HepG2 (cell line): ENCODE data around the gene OGFR. TPM values are rescaled to one million over a fixed set of nuclear protein-coding genes. Genes with fewer than 3 reads are reported as not detected.

Experiments used
- BCL6 ChIP-seq: IDR thresholded peaks from 2 replicates; pipeline ENCODE4 v1.6.1; 2016; ENCODE audit warnings: missing genetic modification reagents, missing compliant biosample characterization
- HOXA3 ChIP-seq: sonication (generic); formaldehyde crosslinking; IDR thresholded peaks from 2 replicates; pipeline ENCODE4 v1.5.0; 2020; ENCODE audit warnings: missing genetic modification reagents
- POLR2G ChIP-seq: fragments of 200-400 bp; formaldehyde crosslinking; IDR thresholded peaks from 2 replicates; pipeline ENCODE4 v1.6.1; 2018; ENCODE audit warnings: mild to moderate bottlenecking, low read depth, low read length, moderate library complexity
- REL ChIP-seq: sonication (generic); formaldehyde crosslinking; conservative IDR thresholded peaks from 2 replicates; pipeline ENCODE4 v1.8.0; 2022; ENCODE audit warnings: mild to moderate bottlenecking, missing genetic modification reagents, moderate library complexity
- SMAD1 ChIP-seq: sonication (generic); formaldehyde crosslinking; IDR thresholded peaks from 2 replicates; pipeline ENCODE4 v1.4.0; 2020; ENCODE audit warnings: missing genetic modification reagents, low read depth, mild to moderate bottlenecking, borderline replicate concordance
- ZFP37 ChIP-seq: sonication (generic); formaldehyde crosslinking; IDR thresholded peaks from 2 replicates; pipeline ENCODE4 v1.4.0; 2020; ENCODE audit warnings: missing genetic modification reagents, borderline replicate concordance
- ZFP41 ChIP-seq: sonication (generic); formaldehyde crosslinking; IDR thresholded peaks from 2 replicates; pipeline ENCODE4 v1.4.0; 2020; ENCODE audit warnings: mild to moderate bottlenecking, missing genetic modification reagents, borderline replicate concordance
- ZFP62 ChIP-seq: sonication (generic); formaldehyde crosslinking; IDR thresholded peaks from 2 replicates; pipeline ENCODE4 v1.4.0; 2020; ENCODE audit warnings: missing genetic modification reagents
- ZNF326 ChIP-seq: sonication (generic); formaldehyde crosslinking; IDR thresholded peaks from 2 replicates; pipeline ENCODE4 v1.4.0; 2020; ENCODE audit warnings: missing genetic modification reagents, borderline replicate concordance
- ZNF33A ChIP-seq: sonication (generic); formaldehyde crosslinking; IDR thresholded peaks from 2 replicates; pipeline ENCODE4 v1.5.1; 2020; ENCODE audit warnings: missing genetic modification reagents, mild to moderate bottlenecking, moderate library complexity, borderline replicate concordance
- ZNF33B ChIP-seq: sonication (generic); formaldehyde crosslinking; IDR thresholded peaks from 2 replicates; pipeline ENCODE4 v1.5.1; 2020; ENCODE audit warnings: mild to moderate bottlenecking, missing genetic modification reagents
- ZNF567 ChIP-seq: sonication (generic); formaldehyde crosslinking; IDR thresholded peaks from 2 replicates; pipeline ENCODE4 v1.8.1; 2023; ENCODE audit warnings: mild to moderate bottlenecking, missing genetic modification reagents, borderline replicate concordance
- ZNF570 ChIP-seq: sonication (generic); formaldehyde crosslinking; IDR thresholded peaks from 2 replicates; pipeline ENCODE4 v1.4.0; 2020; ENCODE audit warnings: mild to moderate bottlenecking, missing genetic modification reagents, borderline replicate concordance
- ZNF816 ChIP-seq: sonication (generic); formaldehyde crosslinking; IDR thresholded peaks from 2 replicates; pipeline ENCODE4 v1.8.0; 2022; ENCODE audit warnings: missing genetic modification reagents, mild to moderate bottlenecking, borderline replicate concordance
- polyA plus RNA-seq, 8 experiments: library from polyadenylated mRNA; depleted of rRNA in 3 of 8; stranded (reverse) in 7 of 8; unstranded in 1 of 8; fragments of >200 nt; fragmentation: Illumina TruSeq in 4 of 8; extraction: Trizol in 4 of 8; gene quantifications; 2 replicates each; pipeline versions ENCODE4 v1.2.1 to v1.2.3, GENCODE V29; 2011 to 2016; ENCODE audit warnings: low read depth in 4 of 8, missing spikeins in 1 of 8, mixed read lengths in 1 of 8; ENCODE audit not compliant: insufficient read depth in 1 of 8
- total RNA-seq, 5 experiments: library from RNA; depleted of rRNA; stranded (reverse); fragments of >200 nt; fragmentation: Illumina TruSeq; extraction: Trizol; gene quantifications; 2 replicates each; pipeline ENCODE4 v1.2.3, GENCODE V29; 2016; ENCODE audit warnings: low read depth in 1 of 5
- TF ChIP-seq, protein P1 (sequence below): sonication (generic); formaldehyde crosslinking; IDR thresholded peaks from 2 replicates; pipeline ENCODE4 v1.8.1; 2023; ENCODE audit warnings: missing genetic modification reagents, mild to moderate bottlenecking, borderline replicate concordance
- TF ChIP-seq, protein P2 (sequence below): sonication (generic); formaldehyde crosslinking; IDR thresholded peaks from 2 replicates; pipeline ENCODE4 v1.5.0; 2020; ENCODE audit warnings: missing genetic modification reagents
- TF ChIP-seq, protein P3 (sequence below), 2 experiments: sonication (generic) in 1 of 2; formaldehyde crosslinking in 1 of 2; IDR thresholded peaks; 2 replicates each; pipeline versions ENCODE4 v1.4.0 to v1.6.1; 2018 to 2020; ENCODE audit warnings: missing genetic modification reagents in 2 of 2, borderline replicate concordance in 1 of 2, low read depth in 1 of 2, mild to moderate bottlenecking in 1 of 2, missing biosample characterization in 1 of 2
- TF ChIP-seq, protein P4 (sequence below): sonication (generic); formaldehyde crosslinking; IDR thresholded peaks from 2 replicates; pipeline ENCODE4 v1.5.1; 2020; ENCODE audit warnings: mild to moderate bottlenecking, missing genetic modification reagents
- TF ChIP-seq, protein P5 (sequence below): sonication (generic); formaldehyde crosslinking; IDR thresholded peaks from 2 replicates; pipeline ENCODE4 v1.4.0; 2020; ENCODE audit warnings: mild to moderate bottlenecking, missing genetic modification reagents

The OGFR gene
- total and polyA plus RNA-seq, 2 of the 13 experiments (the other 11 are each of a cell fraction or from before 2014, with no cell fraction given), result 47.7 to 81.8 TPM

DNA sequence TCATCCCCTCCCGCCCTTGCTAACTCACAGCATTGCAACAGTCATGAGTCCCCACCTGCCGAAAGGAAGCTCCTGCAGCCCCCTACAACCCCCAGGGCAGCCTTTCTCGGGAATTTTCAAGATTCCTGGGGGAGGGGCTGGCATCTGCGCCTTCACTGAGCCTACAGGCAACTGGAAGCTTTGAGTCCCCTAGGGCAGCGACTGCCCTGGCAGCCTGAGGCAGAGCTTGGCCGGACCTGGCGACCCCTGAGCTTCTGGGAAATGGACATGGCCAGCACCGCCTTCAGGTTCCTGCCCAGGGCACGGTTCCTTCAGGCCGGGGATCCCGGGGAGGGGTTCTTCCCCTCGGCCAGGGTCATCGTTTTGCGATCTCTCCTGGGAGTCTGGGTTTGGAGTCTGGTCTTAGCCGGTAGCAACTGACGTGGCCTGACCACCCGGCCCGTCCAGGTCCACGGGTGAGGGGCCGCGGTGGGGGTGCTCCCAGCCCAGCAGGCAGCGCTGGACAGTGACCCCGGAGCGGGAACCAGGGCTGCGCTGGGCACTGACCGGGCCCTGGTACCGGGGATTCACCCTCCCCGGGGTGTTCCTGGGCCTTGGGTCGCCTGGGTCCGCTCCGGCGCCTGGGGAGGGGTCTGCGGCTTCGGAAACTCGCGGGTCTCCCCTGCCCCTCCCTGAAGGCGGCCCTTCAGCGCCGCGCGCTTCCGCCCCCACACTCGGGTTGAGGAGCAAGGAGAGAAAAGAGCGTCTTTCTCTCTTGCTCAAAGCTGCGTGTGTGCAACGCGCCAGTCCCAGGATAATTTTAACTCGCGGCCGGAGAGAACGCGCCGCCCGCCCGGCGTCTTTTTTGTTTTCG lies 11.6 kb downstream of the OGFR start (continued):
- TF ChIP-seq ZNF33A (CRISPR knock-in tag) (no peak), ZNF567 (CRISPR knock-in tag) (no peak), HOXA3 (peak; percentile 6), BCL6 (CRISPR knock-in tag) (peak; percentile 5; the same call in 1 of the 2 replicates), ZFP62 (CRISPR knock-in tag) (no peak), ZFP37 (CRISPR knock-in tag) (no peak), ZNF570 (CRISPR knock-in tag) (no peak), SMAD1 (CRISPR knock-in tag) (no peak), POLR2G (no peak), ZNF816 (no peak), ZNF33B (CRISPR knock-in tag) (no peak; the same call in 1 of the 2 replicates), REL (CRISPR knock-in tag) (0 out of 2 replicates have a peak, but pooled peaks have one; percentile 44), ZNF326 (CRISPR knock-in tag) (0 out of 2 replicates have a peak, but pooled peaks have one; percentile 9), ZFP41 (no peak)
- TF ChIP-seq, protein P1, sequence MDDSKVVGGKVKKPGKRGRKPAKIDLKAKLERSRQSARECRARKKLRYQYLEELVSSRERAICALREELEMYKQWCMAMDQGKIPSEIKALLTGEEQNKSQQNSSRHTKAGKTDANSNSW (CRISPR knock-in tag), result no peak
- TF ChIP-seq, protein P2, sequence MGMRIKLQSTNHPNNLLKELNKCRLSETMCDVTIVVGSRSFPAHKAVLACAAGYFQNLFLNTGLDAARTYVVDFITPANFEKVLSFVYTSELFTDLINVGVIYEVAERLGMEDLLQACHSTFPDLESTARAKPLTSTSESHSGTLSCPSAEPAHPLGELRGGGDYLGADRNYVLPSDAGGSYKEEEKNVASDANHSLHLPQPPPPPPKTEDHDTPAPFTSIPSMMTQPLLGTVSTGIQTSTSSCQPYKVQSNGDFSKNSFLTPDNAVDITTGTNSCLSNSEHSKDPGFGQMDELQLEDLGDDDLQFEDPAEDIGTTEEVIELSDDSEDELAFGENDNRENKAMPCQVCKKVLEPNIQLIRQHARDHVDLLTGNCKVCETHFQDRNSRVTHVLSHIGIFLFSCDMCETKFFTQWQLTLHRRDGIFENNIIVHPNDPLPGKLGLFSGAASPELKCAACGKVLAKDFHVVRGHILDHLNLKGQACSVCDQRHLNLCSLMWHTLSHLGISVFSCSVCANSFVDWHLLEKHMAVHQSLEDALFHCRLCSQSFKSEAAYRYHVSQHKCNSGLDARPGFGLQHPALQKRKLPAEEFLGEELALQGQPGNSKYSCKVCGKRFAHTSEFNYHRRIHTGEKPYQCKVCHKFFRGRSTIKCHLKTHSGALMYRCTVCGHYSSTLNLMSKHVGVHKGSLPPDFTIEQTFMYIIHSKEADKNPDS (CRISPR knock-in tag), result no peak
- TF ChIP-seq, protein P3, sequence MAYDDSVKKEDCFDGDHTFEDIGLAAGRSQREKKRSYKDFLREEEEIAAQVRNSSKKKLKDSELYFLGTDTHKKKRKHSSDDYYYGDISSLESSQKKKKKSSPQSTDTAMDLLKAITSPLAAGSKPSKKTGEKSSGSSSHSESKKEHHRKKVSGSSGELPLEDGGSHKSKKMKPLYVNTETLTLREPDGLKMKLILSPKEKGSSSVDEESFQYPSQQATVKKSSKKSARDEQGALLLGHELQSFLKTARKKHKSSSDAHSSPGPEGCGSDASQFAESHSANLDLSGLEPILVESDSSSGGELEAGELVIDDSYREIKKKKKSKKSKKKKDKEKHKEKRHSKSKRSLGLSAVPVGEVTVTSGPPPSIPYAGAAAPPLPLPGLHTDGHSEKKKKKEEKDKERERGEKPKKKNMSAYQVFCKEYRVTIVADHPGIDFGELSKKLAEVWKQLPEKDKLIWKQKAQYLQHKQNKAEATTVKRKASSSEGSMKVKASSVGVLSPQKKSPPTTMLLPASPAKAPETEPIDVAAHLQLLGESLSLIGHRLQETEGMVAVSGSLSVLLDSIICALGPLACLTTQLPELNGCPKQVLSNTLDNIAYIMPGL (CRISPR knock-in tag; IDR thresholded peaks at IDR 0.05; ENCODE audit: borderline replicate concordance in 1 of 2, low read depth in 1 of 2), result peak; percentile 9 to 15; a peak in 2 of 4 replicates
- TF ChIP-seq, protein P4, sequence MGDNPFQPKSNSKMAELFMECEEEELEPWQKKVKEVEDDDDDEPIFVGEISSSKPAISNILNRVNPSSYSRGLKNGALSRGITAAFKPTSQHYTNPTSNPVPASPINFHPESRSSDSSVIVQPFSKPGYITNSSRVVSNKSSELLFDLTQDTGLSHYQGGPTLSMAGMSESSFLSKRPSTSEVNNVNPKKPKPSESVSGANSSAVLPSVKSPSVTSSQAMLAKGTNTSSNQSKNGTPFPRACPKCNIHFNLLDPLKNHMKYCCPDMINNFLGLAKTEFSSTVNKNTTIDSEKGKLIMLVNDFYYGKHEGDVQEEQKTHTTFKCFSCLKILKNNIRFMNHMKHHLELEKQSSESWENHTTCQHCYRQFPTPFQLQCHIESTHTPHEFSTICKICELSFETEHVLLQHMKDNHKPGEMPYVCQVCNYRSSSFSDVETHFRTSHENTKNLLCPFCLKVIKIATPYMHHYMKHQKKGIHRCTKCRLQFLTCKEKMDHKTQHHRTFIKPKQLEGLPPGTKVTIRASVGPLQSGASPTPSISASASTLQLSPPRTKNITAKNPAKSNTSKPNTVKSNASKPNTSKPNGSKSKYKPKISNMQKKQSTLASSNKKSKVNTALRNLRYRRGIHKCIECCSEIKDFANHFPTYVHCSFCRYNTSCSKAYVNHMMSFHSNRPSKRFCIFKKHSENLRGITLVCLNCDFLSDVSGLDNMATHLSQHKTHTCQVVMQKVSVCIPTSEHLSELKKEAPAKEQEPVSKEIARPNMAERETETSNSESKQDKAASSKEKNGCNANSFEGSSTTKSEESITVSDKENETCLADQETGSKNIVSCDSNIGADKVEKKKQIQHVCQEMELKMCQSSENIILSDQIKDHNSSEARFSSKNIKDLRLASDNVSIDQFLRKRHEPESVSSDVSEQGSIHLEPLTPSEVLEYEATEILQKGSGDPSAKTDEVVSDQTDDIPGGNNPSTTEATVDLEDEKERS (CRISPR knock-in tag), result no peak
- TF ChIP-seq, protein P5, sequence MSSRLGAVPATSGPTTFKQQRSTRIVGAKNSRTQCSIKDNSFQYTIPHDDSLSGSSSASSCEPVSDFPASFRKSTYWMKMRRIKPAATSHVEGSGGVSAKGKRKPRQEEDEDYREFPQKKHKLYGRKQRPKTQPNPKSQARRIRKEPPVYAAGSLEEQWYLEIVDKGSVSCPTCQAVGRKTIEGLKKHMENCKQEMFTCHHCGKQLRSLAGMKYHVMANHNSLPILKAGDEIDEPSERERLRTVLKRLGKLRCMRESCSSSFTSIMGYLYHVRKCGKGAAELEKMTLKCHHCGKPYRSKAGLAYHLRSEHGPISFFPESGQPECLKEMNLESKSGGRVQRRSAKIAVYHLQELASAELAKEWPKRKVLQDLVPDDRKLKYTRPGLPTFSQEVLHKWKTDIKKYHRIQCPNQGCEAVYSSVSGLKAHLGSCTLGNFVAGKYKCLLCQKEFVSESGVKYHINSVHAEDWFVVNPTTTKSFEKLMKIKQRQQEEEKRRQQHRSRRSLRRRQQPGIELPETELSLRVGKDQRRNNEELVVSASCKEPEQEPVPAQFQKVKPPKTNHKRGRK (CRISPR knock-in tag), result no peak
